HL-60 (cell line): ENCODE measurements around the gene NMNAT2.

Experiments
- CTCF ChIP-seq: IDR thresholded peaks from one replicate; pipeline ENCODE4 v1.5.1; 2011; ENCODE audit warnings: low read length, control low read depth, inconsistent platforms; ENCODE audit not compliant: insufficient read depth
- GABPA ChIP-seq: IDR thresholded peaks from 2 replicates; pipeline ENCODE4 v1.6.1; 2012; ENCODE audit warnings: low read depth
- POLR2AphosphoS5 ChIP-seq: IDR thresholded peaks from 2 replicates; pipeline ENCODE4 v1.6.1; 2012; ENCODE audit warnings: low read depth
- TF ChIP-seq, protein P1 (sequence below): IDR thresholded peaks from 2 replicates; pipeline ENCODE4 v1.6.1; 2012; ENCODE audit warnings: low read depth; ENCODE audit not compliant: insufficient replicate concordance

GRCh38 chr1:183323849-183324683 is 94.1 kb downstream of the NMNAT2 start:
- no peak for TF ChIP-seq CTCF
- TF ChIP-seq POLR2AphosphoS5 = no peak
- no peak for TF ChIP-seq GABPA
- TF ChIP-seq, protein P1, sequence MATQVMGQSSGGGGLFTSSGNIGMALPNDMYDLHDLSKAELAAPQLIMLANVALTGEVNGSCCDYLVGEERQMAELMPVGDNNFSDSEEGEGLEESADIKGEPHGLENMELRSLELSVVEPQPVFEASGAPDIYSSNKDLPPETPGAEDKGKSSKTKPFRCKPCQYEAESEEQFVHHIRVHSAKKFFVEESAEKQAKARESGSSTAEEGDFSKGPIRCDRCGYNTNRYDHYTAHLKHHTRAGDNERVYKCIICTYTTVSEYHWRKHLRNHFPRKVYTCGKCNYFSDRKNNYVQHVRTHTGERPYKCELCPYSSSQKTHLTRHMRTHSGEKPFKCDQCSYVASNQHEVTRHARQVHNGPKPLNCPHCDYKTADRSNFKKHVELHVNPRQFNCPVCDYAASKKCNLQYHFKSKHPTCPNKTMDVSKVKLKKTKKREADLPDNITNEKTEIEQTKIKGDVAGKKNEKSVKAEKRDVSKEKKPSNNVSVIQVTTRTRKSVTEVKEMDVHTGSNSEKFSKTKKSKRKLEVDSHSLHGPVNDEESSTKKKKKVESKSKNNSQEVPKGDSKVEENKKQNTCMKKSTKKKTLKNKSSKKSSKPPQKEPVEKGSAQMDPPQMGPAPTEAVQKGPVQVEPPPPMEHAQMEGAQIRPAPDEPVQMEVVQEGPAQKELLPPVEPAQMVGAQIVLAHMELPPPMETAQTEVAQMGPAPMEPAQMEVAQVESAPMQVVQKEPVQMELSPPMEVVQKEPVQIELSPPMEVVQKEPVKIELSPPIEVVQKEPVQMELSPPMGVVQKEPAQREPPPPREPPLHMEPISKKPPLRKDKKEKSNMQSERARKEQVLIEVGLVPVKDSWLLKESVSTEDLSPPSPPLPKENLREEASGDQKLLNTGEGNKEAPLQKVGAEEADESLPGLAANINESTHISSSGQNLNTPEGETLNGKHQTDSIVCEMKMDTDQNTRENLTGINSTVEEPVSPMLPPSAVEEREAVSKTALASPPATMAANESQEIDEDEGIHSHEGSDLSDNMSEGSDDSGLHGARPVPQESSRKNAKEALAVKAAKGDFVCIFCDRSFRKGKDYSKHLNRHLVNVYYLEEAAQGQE = no peak
